Colon (tissue), 2 donors: Measurements from ENCODE around the gene CLCN6.

Experiments used
- FAIRE-seq: peaks from 2 replicates; lab custom pipeline; 2012; peaks lifted over from hg19 to GRCh38; lab: Jason Lieb, UNC
- donor health status: control.
- donor health status: control.

The CLCN6 gene

DNA sequence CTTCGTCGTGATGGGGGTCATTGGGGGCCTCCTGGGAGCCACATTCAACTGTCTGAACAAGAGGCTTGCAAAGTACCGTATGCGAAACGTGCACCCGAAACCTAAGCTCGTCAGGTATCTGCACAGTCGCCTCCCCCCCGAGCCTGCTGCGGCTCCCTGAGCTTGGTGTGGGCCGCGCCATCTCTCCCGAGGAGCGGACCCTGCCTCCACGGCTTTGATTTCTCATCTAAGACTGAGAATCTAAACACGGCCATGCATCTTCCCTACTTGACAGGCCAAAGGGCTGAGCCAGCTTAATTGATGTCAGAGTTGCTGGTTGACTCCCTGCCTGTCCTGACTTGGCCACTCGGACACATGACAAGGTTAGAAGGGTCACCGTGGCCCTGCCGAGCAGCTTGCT lies 22.5 kb downstream of the CLCN6 start:
- FAIRE-seq: no peak

GRCh38 chr1:11831945-11832725 lies 26.1 kb downstream of the CLCN6 start:
- no peak for FAIRE-seq

DNA sequence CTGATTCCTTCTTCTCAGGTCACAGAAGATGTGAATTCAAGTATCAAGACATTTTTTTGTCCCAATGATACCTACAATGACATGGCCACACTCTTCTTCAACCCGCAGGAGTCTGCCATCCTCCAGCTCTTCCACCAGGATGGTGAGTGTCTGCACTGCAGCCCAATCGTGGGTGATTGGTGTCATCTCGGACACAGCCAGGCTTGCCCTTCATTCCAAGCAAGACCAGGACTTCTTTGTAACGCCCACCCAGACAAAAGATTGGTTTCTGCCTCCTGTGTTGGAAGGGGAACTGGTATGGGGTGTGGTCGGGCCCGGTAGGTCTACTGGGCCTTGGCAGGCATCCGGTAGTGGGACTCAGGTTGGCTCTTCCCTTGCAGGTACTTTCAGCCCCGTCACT lies 27.5 kb downstream of the CLCN6 start:
- FAIRE-seq: no peak

- FAIRE-seq: no peak
These were observed 27.9 kb downstream of the CLCN6 start for GRCh38 chr1:11833900-11834299.

GRCh38 chr1:11835441-11836225 lies 29.6 kb downstream of the CLCN6 start:
- no peak for FAIRE-seq

- no peak for FAIRE-seq
These were observed 31.2 kb downstream of the CLCN6 start for GRCh38 chr1:11836955-11837766.

GRCh38 chr1:11837767-11838348 lies 31.9 kb downstream of the CLCN6 start:
- no peak for FAIRE-seq

DNA sequence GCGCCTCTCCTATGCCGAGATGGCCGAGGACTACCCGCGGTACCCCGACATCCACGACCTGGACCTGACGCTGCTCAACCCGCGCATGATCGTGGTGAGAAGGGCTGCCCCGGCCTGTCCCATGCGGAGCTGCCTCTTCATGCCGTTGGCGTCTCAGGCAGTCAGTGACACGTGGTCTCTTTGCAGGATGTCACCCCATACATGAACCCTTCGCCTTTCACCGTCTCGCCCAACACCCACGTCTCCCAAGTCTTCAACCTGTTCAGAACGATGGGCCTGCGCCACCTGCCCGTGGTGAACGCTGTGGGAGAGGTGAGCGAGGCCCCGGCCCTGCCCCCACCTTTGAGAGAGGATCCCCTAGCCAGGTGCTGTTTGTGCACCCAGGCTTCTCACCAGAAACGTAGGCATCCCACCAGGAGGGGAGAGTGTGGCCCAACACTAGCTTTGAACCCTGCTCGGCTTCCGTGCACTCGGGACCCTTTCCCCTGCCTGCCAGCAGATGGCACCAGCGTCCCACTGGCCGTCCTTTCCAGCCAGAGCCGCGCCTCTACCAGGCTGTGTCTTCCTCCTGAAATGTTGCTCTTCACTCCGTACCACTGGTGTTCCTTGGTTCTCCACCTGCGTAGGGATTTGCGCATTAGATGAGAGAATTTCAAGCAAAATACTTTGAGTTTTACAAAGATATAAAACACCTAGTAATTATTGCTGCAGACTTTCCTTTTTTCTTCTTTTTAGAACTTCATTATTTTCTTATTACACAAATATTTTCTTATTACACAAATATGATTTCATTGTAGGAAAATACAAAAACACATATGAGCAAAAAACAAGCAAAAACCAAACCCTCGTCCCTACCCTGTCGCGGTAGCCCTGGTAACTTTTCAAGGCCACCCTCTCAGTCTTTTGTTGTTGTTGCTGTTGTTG lies 32.6 kb downstream of the CLCN6 start:
- FAIRE-seq: no peak

DNA sequence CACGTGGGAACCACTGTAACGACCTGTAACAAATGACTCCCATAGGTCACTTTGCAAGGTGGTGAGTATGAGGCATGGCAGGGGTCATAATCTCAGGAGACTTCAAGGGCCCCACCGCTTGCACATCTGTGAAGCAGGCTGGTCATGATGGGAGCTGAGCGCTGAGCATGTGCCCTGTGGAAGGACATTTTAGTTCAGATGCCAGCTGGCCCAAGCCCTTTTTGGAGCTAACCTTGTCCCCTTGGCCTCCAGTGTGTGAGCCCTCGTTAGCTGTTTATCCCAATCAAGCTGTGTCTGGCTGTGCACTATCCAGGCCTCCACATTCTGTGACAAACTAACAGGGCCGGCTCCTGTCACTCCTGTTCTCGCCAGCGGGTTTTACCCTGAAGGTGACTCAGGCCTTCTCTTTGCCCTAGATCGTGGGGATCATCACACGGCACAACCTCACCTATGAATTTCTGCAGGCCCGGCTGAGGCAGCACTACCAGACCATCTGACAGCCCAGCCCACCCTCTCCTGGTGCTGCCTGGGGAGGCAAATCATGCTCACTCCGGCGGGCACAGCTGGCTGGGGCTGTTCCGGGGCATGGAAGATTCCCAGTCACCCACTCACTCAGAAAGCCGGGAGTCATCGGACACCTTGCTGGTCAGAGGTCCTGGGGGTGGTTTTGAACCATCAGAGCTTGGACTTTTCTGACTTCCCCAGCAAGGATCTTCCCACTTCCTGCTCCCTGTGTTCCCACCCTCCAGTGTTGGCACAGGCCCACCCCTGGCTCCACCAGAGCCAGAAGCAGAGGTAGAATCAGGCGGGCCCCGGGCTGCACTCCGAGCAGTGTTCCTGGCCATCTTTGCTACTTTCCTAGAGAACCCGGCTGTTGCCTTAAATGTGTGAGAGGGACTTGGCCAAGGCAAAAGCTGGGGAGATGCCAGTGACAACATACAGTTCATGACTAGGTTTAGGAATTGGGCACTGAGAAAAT lies 34.0 kb downstream of the CLCN6 start:
- FAIRE-seq: no peak

- no peak for FAIRE-seq
These were observed 35.5 kb downstream of the CLCN6 start for GRCh38 chr1:11841245-11842153.

DNA sequence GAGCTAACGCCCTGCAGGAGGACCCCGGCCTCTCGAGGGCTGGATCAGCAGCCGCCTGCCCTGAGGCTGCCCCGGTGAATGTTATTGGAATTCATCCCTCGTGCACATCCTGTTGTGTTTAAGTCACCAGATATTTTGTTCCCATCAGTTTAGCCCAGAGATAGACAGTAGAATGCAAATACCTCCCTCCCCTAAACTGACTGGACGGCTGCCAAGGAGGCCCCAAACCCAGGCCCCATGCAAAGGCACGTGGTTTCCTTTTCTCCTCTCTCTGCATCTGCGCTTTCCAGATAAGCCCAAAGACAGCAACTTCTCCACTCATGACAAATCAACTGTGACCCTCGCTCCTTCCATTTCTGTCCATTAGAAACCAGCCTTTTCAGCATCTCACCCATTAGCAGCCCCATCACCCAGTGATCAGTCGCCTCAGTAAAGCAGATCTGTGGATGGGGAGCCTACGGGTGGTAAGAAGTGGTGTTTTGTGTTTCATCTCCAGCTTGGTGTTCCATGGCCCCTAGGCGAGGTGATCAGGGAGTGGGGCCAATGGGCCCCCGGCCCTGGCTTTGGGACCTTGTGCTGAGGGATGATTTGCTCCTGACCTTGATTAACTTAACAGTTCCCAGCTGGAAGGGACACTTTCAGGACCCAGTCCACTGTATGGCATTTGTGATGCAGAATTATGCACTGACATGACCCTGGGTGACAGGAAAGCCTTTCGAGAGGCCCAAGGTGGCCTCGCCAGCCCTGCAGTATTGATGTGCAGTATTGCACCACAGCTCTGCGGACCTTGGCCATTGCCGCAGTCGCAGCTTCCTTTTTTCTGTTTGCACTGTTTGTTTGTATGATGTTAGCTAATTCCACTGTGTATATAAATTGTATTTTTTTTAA lies 36.4 kb downstream of the CLCN6 start:
- no peak for FAIRE-seq

DNA sequence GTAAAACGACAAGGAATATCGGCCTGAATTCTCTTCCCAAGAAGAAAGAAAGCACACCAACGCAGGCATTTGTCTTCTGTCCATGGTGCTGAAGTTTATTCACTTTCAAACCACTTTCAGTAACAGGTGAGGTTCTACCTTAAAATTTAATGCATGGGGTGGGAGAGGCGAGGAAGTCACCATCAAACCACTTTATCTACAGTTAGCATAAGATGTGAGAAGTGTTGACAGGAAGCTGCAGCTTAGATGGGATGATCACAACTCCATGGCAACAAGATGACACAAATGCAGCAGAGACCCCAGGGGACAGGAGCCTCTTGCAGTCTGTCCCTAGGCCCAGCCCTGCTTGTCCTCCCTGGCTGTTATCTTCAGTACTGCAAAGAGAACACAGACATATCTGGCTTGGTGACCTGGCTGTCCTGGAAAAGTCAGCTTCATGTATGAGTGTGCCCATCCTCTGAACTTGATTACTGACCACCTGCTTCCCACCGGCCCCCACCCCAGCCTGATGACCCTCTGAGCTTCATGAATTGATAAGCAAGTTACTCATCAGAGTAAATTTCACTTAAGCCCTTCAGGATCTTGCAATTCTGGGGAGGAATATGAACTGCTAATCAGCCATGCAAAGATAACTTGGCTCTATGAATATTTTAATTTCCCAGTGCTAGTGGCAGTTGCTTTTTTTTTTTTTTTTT lies 39.8 kb downstream of the CLCN6 start:
- no peak for FAIRE-seq

DNA sequence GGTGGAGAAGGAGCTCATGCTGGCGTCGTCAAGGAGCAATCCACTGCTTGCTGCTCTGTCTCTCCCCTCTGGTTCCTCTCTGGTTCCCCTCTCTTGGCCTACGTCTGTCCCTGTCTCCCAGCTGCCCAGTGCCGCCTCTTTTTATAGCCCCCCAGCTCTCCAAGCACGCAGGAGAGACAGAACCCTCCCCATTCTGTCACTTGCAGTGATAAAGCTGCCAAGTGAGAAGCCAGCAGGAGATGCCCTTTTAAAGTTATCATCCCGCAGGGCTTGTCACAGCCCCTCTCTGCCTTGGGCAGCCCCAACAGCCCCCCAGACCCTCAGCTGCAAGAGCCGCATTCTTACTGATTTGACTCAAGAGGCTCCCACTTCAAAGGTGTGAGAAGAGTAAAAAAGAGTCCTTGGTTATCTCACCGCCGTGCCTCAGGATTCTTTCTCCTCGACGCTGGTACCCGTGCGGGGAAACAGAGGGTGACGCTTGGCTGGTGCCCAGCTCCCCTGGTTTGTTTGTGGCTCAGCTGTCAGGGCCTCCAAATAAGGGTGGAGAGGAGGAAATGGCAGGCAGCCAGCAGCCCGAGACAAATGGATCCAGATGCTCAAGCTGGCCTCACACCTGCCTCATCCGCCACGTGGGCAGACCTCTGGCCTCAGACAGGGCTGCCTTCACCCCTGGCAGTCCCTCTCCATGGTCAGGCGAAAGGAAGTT lies 41.8 kb downstream of the CLCN6 start, which contains the start of gene NPPA:
Gene NPPA, minus strand, starts transcription at position 117 of the 706 bp plus-strand sequence. Its CDS starts 99 bp downstream, at position 18.
- no peak for FAIRE-seq

- FAIRE-seq: no peak
These were observed 42.3 kb downstream of the CLCN6 start for GRCh38 chr1:11848373-11848700.

DNA sequence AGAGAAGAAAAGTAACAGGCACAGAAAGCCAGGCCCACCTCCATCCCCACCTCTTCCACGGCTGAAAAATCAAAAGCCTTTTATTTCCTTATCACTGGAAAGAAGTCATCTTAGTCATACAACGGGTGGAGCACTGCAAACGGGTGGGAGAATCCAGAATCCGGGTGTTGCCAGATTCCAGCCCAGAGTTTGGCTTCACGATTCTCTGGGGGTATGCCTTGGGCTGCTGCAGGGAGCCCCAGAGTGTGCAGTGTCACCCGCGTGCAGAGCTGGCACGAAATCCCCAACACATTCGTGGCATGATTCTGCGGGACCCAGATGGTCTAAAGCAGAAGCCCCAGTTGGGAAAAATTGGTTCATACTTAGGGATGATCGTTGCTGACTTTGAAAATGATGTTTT lies 44.2 kb downstream of the CLCN6 start:
- FAIRE-seq: no peak

DNA sequence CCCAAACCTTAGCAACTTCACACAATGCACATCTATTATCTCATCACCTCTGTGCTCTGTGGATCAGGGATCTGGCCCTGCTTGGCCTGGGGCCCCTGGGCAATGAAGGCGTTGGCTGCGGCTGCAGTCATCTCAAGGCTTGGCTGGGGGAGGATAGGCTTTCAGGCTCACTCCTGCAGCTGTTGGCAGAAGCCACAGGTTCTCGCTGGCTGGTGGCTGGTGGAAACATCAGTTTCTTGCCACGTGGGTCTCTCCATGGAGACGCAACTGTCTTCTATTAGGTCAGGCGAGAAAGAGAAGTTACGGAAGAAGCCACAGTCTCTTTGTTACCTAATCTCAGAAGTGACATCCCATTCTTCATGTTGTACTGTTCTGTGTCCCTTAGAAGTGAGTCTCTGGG lies 45.2 kb downstream of the CLCN6 start:
- no peak for FAIRE-seq

- FAIRE-seq: no peak
These were observed 48.5 kb downstream of the CLCN6 start for GRCh38 chr1:11854519-11854918.
